ENCODE results near the gene CES4A. TPM values are rescaled to one million over a fixed set of nuclear protein-coding genes. Genes with fewer than 3 reads are reported as not detected.
A peak's percentile ranks its signal among the peaks of the same experiment; 100 is the strongest.

Gene CES4A
- total RNA-seq, 2 donors from 2014 or later = 7.8 to 20.6 TPM

DNA sequence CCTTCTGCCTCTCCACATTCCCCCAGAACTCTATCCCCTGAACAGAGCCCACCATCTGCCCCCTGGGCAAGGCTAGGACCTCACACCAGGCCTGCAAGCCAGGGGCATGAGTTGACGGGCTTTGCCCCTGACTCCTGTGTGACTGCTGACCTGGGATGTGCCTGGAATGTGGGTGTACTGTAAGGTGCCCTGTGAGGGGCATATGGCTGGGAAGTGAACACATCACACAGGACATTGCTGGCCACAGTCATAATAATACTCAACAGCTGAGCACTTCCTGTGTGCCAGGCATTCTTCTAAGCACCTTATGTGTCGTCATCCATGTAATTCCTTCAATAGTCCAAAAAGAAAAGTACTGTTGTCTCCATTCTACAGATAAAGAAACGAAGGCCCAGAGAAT, 13.3 kb downstream of the CES4A start:
- Histone ChIP-seq H3K27ac (no peak overlapping the region), H3K36me3 (no peaks in the 10 kb centered on the region), H3K27me3 (no peaks in the 10 kb centered on the region), H3K4me3 (no peak overlapping the region), H3K9me3 (no peaks in the 10 kb centered on the region), H3K4me1 (peaks cover 0 to 27% of the 10 kb centered on the region in 2 donors)
- TF ChIP-seq, protein P1, sequence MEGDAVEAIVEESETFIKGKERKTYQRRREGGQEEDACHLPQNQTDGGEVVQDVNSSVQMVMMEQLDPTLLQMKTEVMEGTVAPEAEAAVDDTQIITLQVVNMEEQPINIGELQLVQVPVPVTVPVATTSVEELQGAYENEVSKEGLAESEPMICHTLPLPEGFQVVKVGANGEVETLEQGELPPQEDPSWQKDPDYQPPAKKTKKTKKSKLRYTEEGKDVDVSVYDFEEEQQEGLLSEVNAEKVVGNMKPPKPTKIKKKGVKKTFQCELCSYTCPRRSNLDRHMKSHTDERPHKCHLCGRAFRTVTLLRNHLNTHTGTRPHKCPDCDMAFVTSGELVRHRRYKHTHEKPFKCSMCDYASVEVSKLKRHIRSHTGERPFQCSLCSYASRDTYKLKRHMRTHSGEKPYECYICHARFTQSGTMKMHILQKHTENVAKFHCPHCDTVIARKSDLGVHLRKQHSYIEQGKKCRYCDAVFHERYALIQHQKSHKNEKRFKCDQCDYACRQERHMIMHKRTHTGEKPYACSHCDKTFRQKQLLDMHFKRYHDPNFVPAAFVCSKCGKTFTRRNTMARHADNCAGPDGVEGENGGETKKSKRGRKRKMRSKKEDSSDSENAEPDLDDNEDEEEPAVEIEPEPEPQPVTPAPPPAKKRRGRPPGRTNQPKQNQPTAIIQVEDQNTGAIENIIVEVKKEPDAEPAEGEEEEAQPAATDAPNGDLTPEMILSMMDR (IDR thresholded peaks at IDR 0.05) = no peak
- no peak for DNase-seq (ENCODE audit: low spot score)

DNA sequence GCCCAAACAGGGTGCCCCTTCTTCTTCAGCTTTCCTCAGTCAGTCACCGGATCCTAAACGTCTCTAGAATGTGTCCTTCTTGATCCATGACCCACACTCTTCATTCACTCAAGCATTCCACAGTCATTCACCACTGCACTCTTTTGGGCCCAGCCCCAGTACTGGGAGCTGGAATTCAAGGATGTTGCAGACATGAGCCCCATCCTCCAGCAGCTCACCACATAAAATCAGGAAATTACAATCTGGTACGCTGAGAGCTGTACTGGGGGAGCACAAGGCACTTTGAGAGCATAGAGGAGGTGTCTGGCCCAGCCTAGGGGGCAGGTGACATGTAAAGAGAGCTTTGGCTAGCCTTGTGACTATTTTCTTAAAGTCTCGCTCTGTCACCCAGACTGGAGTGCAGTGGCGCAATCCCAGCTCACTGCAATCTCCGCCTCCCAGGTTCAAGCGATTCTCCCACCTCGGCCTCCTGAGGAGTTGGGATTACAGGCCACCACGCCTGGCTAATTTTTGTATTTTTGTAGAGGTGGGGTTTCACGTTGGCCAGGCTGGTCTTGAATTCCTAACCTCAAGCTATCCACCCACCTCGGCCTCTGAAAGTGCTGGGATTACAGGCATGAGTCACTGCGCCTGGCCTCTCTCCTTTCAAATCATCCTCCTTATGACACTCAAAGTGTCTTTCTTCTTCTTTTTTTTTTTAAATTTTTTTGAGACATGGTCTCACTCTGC, 18.7 kb downstream of the CES4A start:
- TF ChIP-seq, protein P1 (IDR thresholded peaks at IDR 0.05) = no peak
- Histone ChIP-seq H3K27me3 (no peaks in the 10 kb centered on the region), H3K36me3 (no peaks in the 10 kb centered on the region), H3K4me1 (no peaks in the 10 kb centered on the region), H3K4me3 (no peak overlapping the region), H3K9me3 (no peaks in the 10 kb centered on the region), H3K27ac (no peak overlapping the region)
- no peak for DNase-seq (ENCODE audit: low spot score)

GRCh38 chr16:67009158-67009557, 20.8 kb downstream of the CES4A start:
- no peak overlapping the region for H3K4me3 ChIP-seq
- no peaks in the 10 kb centered on the region for H3K27me3 ChIP-seq
- no peak for DNase-seq (ENCODE audit: low spot score)
- no peak overlapping the region for H3K27ac ChIP-seq
- H3K36me3 ChIP-seq = no peaks in the 10 kb centered on the region
- H3K4me1 ChIP-seq = peaks cover 0 to 12% of the 10 kb centered on the region in 2 donors
- TF ChIP-seq, protein P1 (IDR thresholded peaks at IDR 0.05) = no peak
- no peaks in the 10 kb centered on the region for H3K9me3 ChIP-seq

DNA sequence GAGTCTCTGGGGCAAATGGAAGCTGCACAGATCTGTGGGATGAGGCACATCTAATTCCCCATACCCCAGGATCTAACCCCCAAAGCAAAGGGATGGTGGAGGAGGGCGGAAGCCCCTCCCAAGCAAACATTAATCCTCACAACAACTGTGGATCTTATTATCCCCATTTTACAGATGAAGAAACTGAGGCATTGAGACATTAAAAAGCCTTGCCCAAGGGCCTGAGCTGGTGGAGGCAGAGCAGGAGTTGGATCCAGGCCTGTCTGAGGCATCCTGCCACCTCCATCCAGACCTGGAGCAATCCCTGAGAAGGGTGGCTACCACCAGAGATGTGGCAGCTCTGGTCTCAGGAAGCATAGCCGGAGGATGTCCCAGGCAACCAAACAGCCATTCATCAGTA, 22.9 kb downstream of the CES4A start:
- Histone ChIP-seq H3K27ac (no peak overlapping the region), H3K9me3 (no peaks in the 10 kb centered on the region), H3K36me3 (no peaks in the 10 kb centered on the region), H3K4me1 (peaks cover 0 to 19% of the 10 kb centered on the region in 2 donors), H3K27me3 (no peaks in the 10 kb centered on the region), H3K4me3 (no peak overlapping the region)
- no peak for DNase-seq (ENCODE audit: low spot score)
- TF ChIP-seq, protein P1 (IDR thresholded peaks at IDR 0.05) = no peak

DNA sequence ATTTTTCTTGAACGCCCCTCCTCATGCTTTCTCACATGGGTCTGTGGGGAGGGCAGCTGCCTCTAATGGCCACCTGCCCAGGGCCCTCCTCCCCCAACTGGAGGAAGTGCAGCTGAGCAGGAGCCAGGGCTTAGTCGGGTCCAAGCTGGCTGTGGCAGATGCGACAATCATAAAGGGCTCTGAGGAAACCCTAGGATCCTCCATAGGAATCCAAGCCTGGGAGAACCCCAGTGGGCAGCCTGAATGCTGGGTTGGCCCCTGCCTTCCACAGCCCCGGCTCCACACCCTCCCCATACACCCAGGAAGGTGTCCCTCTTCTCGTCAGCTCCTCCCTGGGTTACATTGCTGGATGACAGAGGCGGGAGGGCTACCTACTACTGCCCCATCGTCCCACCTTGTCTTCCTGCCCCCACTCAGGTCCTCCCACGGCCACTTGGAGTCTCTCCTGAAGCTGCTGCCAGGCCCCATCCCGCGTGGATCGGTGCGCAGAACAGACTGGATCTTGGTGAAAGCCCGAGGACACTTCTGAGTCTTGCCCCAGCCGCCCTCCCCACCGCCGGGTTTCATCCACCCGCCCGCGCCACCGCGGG, 24.9 kb downstream of the CES4A start:
- TF ChIP-seq, protein P1 (IDR thresholded peaks at IDR 0.05) = no peak
- Histone ChIP-seq H3K27ac (peak overlapping the region; percentile 56 to 70), H3K27me3 (no peaks in the 10 kb centered on the region), H3K4me3 (peak overlapping the region; percentile 42 to 61), H3K36me3 (no peaks in the 10 kb centered on the region), H3K9me3 (no peaks in the 10 kb centered on the region), H3K4me1 (peaks cover 0 to 19% of the 10 kb centered on the region in 2 donors)
- no peak for DNase-seq (ENCODE audit: low spot score)
